ENCODE data around the gene NAALADL1. TPM values are rescaled to one million over a fixed set of nuclear protein-coding genes. Genes with fewer than 3 reads are reported as not detected.

NAALADL1 gene
- total and polyA plus RNA-seq, 9 of the 15 experiments (the other 6 are each of a cell fraction or from before 2014, with no cell fraction given): 0.06 to 0.72 (median 0.22) TPM; not detected in 4

DNA sequence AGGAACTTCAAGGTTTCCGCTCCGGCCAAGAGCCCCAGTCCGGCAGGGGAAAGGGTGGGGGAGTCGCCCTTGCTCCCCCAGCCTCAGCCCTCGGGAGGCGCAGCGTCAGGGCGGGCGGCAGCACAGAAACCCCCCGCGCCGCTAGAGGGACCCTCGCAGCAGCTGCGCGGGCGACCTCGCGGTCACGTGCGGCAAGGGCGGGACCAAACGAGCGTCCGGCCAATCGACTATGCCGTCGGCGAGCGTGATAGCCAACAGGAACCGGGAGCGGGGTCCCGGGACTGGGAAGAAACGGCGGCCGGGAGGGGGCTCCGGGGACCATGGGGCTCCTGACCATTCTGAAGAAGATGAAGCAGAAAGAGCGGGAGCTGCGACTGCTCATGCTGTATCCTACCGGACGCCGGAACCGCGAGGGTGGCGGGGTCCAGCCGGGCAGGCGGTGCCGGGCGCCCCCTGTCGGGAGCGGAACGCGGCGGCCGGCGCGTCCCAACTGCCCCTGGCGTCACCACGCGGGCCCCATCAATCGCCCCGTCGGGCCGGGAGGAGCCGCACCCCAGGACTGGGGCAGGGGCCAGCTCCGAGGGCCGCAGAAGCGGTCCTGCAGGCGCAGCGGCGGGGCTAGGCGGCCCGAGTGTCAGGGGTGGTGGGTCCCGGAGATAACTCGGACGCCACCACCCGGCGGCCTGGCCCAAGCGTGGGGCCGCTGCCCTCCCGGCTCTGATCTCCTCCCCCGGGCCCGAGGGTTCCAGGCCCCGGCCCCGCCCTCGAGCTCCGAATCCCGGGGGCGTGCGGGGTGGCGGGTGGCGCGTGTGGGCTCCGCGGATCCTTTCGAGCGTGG is 44.2 kb downstream of the NAALADL1 start, which contains the start of gene ARL2 (continued):
- TF ChIP-seq RB1 (IDR thresholded peaks at IDR 0.05; ENCODE audit: low read depth): peak; percentile 64
- no peak; the same call in 1 of the 2 replicates for TF ChIP-seq TAL1 (IDR thresholded peaks at IDR 0.05)
- TF ChIP-seq, protein P1, sequence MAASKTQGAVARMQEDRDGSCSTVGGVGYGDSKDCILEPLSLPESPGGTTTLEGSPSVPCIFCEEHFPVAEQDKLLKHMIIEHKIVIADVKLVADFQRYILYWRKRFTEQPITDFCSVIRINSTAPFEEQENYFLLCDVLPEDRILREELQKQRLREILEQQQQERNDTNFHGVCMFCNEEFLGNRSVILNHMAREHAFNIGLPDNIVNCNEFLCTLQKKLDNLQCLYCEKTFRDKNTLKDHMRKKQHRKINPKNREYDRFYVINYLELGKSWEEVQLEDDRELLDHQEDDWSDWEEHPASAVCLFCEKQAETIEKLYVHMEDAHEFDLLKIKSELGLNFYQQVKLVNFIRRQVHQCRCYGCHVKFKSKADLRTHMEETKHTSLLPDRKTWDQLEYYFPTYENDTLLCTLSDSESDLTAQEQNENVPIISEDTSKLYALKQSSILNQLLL (CRISPR knock-in tag; IDR thresholded peaks at IDR 0.05; ENCODE audit: borderline replicate concordance): no peak
- TF ChIP-seq, protein P2, sequence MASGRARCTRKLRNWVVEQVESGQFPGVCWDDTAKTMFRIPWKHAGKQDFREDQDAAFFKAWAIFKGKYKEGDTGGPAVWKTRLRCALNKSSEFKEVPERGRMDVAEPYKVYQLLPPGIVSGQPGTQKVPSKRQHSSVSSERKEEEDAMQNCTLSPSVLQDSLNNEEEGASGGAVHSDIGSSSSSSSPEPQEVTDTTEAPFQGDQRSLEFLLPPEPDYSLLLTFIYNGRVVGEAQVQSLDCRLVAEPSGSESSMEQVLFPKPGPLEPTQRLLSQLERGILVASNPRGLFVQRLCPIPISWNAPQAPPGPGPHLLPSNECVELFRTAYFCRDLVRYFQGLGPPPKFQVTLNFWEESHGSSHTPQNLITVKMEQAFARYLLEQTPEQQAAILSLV (tag; IDR thresholded peaks at IDR 0.05): no peak
- TF ChIP-seq, protein P3, sequence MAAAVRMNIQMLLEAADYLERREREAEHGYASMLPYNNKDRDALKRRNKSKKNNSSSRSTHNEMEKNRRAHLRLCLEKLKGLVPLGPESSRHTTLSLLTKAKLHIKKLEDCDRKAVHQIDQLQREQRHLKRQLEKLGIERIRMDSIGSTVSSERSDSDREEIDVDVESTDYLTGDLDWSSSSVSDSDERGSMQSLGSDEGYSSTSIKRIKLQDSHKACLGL (CRISPR knock-in tag; IDR thresholded peaks at IDR 0.05; ENCODE audit: borderline replicate concordance, poor library complexity, severe bottlenecking): no peak
- TF ChIP-seq, protein P4, sequence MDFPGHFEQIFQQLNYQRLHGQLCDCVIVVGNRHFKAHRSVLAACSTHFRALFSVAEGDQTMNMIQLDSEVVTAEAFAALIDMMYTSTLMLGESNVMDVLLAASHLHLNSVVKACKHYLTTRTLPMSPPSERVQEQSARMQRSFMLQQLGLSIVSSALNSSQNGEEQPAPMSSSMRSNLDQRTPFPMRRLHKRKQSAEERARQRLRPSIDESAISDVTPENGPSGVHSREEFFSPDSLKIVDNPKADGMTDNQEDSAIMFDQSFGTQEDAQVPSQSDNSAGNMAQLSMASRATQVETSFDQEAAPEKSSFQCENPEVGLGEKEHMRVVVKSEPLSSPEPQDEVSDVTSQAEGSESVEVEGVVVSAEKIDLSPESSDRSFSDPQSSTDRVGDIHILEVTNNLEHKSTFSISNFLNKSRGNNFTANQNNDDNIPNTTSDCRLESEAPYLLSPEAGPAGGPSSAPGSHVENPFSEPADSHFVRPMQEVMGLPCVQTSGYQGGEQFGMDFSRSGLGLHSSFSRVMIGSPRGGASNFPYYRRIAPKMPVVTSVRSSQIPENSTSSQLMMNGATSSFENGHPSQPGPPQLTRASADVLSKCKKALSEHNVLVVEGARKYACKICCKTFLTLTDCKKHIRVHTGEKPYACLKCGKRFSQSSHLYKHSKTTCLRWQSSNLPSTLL (IDR thresholded peaks at IDR 0.05): no peak
- TF ChIP-seq RUNX1 (IDR thresholded peaks at IDR 0.05; ENCODE audit: low read depth): no peak
- TF ChIP-seq NFRKB (IDR thresholded peaks at IDR 0.05; ENCODE audit: low read depth): 0 out of 2 replicates have a peak, but pooled peaks have one; percentile 11
- TF ChIP-seq ZFP30 (CRISPR knock-in tag; IDR thresholded peaks at IDR 0.05; ENCODE audit: borderline replicate concordance): no peak
- no peak for TF ChIP-seq PYGO2 (tag; IDR thresholded peaks at IDR 0.05)
- TF ChIP-seq, protein P5, sequence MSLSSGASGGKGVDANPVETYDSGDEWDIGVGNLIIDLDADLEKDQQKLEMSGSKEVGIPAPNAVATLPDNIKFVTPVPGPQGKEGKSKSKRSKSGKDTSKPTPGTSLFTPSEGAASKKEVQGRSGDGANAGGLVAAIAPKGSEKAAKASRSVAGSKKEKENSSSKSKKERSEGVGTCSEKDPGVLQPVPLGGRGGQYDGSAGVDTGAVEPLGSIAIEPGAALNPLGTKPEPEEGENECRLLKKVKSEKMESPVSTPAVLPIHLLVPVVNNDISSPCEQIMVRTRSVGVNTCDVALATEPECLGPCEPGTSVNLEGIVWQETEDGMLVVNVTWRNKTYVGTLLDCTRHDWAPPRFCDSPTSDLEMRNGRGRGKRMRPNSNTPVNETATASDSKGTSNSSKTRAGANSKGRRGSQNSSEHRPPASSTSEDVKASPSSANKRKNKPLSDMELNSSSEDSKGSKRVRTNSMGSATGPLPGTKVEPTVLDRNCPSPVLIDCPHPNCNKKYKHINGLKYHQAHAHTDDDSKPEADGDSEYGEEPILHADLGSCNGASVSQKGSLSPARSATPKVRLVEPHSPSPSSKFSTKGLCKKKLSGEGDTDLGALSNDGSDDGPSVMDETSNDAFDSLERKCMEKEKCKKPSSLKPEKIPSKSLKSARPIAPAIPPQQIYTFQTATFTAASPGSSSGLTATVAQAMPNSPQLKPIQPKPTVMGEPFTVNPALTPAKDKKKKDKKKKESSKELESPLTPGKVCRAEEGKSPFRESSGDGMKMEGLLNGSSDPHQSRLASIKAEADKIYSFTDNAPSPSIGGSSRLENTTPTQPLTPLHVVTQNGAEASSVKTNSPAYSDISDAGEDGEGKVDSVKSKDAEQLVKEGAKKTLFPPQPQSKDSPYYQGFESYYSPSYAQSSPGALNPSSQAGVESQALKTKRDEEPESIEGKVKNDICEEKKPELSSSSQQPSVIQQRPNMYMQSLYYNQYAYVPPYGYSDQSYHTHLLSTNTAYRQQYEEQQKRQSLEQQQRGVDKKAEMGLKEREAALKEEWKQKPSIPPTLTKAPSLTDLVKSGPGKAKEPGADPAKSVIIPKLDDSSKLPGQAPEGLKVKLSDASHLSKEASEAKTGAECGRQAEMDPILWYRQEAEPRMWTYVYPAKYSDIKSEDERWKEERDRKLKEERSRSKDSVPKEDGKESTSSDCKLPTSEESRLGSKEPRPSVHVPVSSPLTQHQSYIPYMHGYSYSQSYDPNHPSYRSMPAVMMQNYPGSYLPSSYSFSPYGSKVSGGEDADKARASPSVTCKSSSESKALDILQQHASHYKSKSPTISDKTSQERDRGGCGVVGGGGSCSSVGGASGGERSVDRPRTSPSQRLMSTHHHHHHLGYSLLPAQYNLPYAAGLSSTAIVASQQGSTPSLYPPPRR (CRISPR knock-in tag; IDR thresholded peaks at IDR 0.05; ENCODE audit: borderline replicate concordance): peak; percentile 69
- TF ChIP-seq, protein P6, sequence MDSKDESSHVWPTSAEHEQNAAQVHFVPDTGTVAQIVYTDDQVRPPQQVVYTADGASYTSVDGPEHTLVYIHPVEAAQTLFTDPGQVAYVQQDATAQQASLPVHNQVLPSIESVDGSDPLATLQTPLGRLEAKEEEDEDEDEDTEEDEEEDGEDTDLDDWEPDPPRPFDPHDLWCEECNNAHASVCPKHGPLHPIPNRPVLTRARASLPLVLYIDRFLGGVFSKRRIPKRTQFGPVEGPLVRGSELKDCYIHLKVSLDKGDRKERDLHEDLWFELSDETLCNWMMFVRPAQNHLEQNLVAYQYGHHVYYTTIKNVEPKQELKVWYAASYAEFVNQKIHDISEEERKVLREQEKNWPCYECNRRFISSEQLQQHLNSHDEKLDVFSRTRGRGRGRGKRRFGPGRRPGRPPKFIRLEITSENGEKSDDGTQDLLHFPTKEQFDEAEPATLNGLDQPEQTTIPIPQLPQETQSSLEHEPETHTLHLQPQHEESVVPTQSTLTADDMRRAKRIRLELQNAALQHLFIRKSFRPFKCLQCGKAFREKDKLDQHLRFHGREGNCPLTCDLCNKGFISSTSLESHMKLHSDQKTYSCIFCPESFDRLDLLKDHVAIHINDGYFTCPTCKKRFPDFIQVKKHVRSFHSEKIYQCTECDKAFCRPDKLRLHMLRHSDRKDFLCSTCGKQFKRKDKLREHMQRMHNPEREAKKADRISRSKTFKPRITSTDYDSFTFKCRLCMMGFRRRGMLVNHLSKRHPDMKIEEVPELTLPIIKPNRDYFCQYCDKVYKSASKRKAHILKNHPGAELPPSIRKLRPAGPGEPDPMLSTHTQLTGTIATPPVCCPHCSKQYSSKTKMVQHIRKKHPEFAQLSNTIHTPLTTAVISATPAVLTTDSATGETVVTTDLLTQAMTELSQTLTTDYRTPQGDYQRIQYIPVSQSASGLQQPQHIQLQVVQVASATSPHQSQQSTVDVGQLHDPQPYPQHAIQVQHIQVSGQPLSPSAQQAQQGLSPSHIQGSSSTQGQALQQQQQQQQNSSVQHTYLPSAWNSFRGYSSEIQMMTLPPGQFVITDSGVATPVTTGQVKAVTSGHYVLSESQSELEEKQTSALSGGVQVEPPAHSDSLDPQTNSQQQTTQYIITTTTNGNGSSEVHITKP (IDR thresholded peaks at IDR 0.05; ENCODE audit: partially characterized antibody): peak; percentile 98

All from K562 (cell line).